ENCODE data around the gene AGPS. TPM values are rescaled to one million over a fixed set of nuclear protein-coding genes. Genes with fewer than 3 reads are reported as not detected.

Gene AGPS
- total and polyA plus RNA-seq, 9 donors: 18.7 to 32.0 (median 26.9) TPM

- Histone ChIP-seq H3K27me3 (ENCODE audit: control insufficient read depth, insufficient read depth, low read length) (no peaks in the 10 kb centered on the region), H3K4me3 (ENCODE audit: low read length) (peak overlapping the region; percentile 61), H3K27ac (ENCODE audit: low read length) (peak overlapping the region; percentile 98), H3K9me3 (replicated peaks; ENCODE audit: control insufficient read depth, low read depth, low read length) (no peaks in the 10 kb centered on the region), H3K36me3 (ENCODE audit: control insufficient read depth, insufficient read depth, low read length) (no peaks in the 10 kb centered on the region), H3K4me1 (ENCODE audit: control insufficient read depth, insufficient read depth, low read length) (peaks cover 4% of the 10 kb centered on the region)
- WGBS (ENCODE audit: insufficient coverage): 1% methylated on average over 55 of the region's 64 CpGs
- peak; percentile 96 for DNase-seq
Observed at GRCh38 chr2:177552422-177553175, 160.0 kb downstream of the AGPS start.

- Histone ChIP-seq H3K4me1 (ENCODE audit: control insufficient read depth, insufficient read depth, low read length) (peaks cover 4% of the 10 kb centered on the region), H3K27ac (ENCODE audit: low read length) (peak overlapping the region; percentile 98), H3K36me3 (ENCODE audit: control insufficient read depth, insufficient read depth, low read length) (no peaks in the 10 kb centered on the region), H3K27me3 (ENCODE audit: control insufficient read depth, insufficient read depth, low read length) (no peaks in the 10 kb centered on the region), H3K9me3 (replicated peaks; ENCODE audit: control insufficient read depth, low read depth, low read length) (no peaks in the 10 kb centered on the region), H3K4me3 (ENCODE audit: low read length) (peak overlapping the region; percentile 61)
- 2% methylated on average over 11 of the region's 17 CpGs for WGBS (ENCODE audit: insufficient coverage)
- DNase-seq: peak; percentile 83
Observed at GRCh38 chr2:177553176-177553884, 160.8 kb downstream of the AGPS start.

GRCh38 chr2:177554365-177554764 is 161.8 kb downstream of the AGPS start:
- Histone ChIP-seq H3K27me3 (ENCODE audit: control insufficient read depth, insufficient read depth, low read length) (no peaks in the 10 kb centered on the region), H3K4me3 (ENCODE audit: low read length) (no peak overlapping the region)

GRCh38 chr2:177556153-177556552 is 163.6 kb downstream of the AGPS start:
- Histone ChIP-seq H3K27me3 (ENCODE audit: control insufficient read depth, insufficient read depth, low read length) (no peaks in the 10 kb centered on the region), H3K9me3 (replicated peaks; ENCODE audit: control insufficient read depth, low read depth, low read length) (no peaks in the 10 kb centered on the region), H3K27ac (ENCODE audit: low read length) (no peak overlapping the region), H3K4me1 (ENCODE audit: control insufficient read depth, insufficient read depth, low read length) (peaks cover 4% of the 10 kb centered on the region), H3K4me3 (ENCODE audit: low read length) (no peak overlapping the region), H3K36me3 (ENCODE audit: control insufficient read depth, insufficient read depth, low read length) (no peaks in the 10 kb centered on the region)
- 36% methylated on average over 2 of the region's 2 CpGs for WGBS (ENCODE audit: insufficient coverage)
- DNase-seq: peak; percentile 84

More at GRCh38 chr2:177554365-177554764, 161.8 kb downstream of the AGPS start:
- Histone ChIP-seq H3K9me3 (replicated peaks; ENCODE audit: control insufficient read depth, low read depth, low read length) (no peaks in the 10 kb centered on the region), H3K4me1 (ENCODE audit: control insufficient read depth, insufficient read depth, low read length) (peaks cover 4% of the 10 kb centered on the region), H3K27ac (ENCODE audit: low read length) (no peak overlapping the region), H3K36me3 (ENCODE audit: control insufficient read depth, insufficient read depth, low read length) (no peaks in the 10 kb centered on the region)
- no peak for DNase-seq

- no peaks in the 10 kb centered on the region for H3K9me3 ChIP-seq (replicated peaks; ENCODE audit: control insufficient read depth, low read depth, low read length)
- no peaks in the 10 kb centered on the region for H3K4me1 ChIP-seq (ENCODE audit: control insufficient read depth, insufficient read depth, low read length)
- no peaks in the 10 kb centered on the region for H3K27me3 ChIP-seq (ENCODE audit: control insufficient read depth, insufficient read depth, low read length)
- no peaks in the 10 kb centered on the region for H3K36me3 ChIP-seq (ENCODE audit: control insufficient read depth, insufficient read depth, low read length)
- no peak overlapping the region for H3K4me3 ChIP-seq (ENCODE audit: low read length)
- no peak for DNase-seq
- no peak overlapping the region for H3K27ac ChIP-seq (ENCODE audit: low read length)
- WGBS (ENCODE audit: insufficient coverage): 100% methylated on average over 1 of the region's 1 CpG
Observed at GRCh38 chr2:177557794-177558193, 165.2 kb downstream of the AGPS start.

GRCh38 chr2:177559638-177560037 is 167.1 kb downstream of the AGPS start:
- Histone ChIP-seq H3K4me3 (ENCODE audit: low read length) (no peak overlapping the region), H3K36me3 (ENCODE audit: control insufficient read depth, insufficient read depth, low read length) (no peaks in the 10 kb centered on the region), H3K27ac (ENCODE audit: low read length) (no peak overlapping the region), H3K4me1 (ENCODE audit: control insufficient read depth, insufficient read depth, low read length) (no peaks in the 10 kb centered on the region), H3K27me3 (ENCODE audit: control insufficient read depth, insufficient read depth, low read length) (no peaks in the 10 kb centered on the region), H3K9me3 (replicated peaks; ENCODE audit: control insufficient read depth, low read depth, low read length) (no peaks in the 10 kb centered on the region)
- DNase-seq: no peak
- WGBS (ENCODE audit: insufficient coverage): 100% methylated on average over 1 of the region's 2 CpGs

- DNase-seq: no peak
- H3K4me3 ChIP-seq (ENCODE audit: low read length): no peak overlapping the region
- WGBS (ENCODE audit: insufficient coverage): no CpG with 5 or more reads among the region's 1 CpG
- no peaks in the 10 kb centered on the region for H3K27me3 ChIP-seq (ENCODE audit: control insufficient read depth, insufficient read depth, low read length)
- peaks cover 2% of the 10 kb centered on the region for H3K4me1 ChIP-seq (ENCODE audit: control insufficient read depth, insufficient read depth, low read length)
- H3K9me3 ChIP-seq (replicated peaks; ENCODE audit: control insufficient read depth, low read depth, low read length): no peaks in the 10 kb centered on the region
- H3K36me3 ChIP-seq (ENCODE audit: control insufficient read depth, insufficient read depth, low read length): no peaks in the 10 kb centered on the region
- no peak overlapping the region for H3K27ac ChIP-seq (ENCODE audit: low read length)
Observed at GRCh38 chr2:177568390-177568789, 175.8 kb downstream of the AGPS start.

GRCh38 chr2:177568893-177569292 is 176.3 kb downstream of the AGPS start:
- WGBS (ENCODE audit: insufficient coverage): no CpG with 5 or more reads among the region's 5 CpGs
- H3K27me3 ChIP-seq (ENCODE audit: control insufficient read depth, insufficient read depth, low read length): no peaks in the 10 kb centered on the region
- no peaks in the 10 kb centered on the region for H3K36me3 ChIP-seq (ENCODE audit: control insufficient read depth, insufficient read depth, low read length)
- no peak overlapping the region for H3K4me3 ChIP-seq (ENCODE audit: low read length)
- DNase-seq: no peak
- no peak overlapping the region for H3K27ac ChIP-seq (ENCODE audit: low read length)
- no peaks in the 10 kb centered on the region for H3K9me3 ChIP-seq (replicated peaks; ENCODE audit: control insufficient read depth, low read depth, low read length)
- peaks cover 2% of the 10 kb centered on the region for H3K4me1 ChIP-seq (ENCODE audit: control insufficient read depth, insufficient read depth, low read length)

GRCh38 chr2:177572236-177572671 is 179.7 kb downstream of the AGPS start:
- 60% methylated on average over 1 of the region's 2 CpGs for WGBS (ENCODE audit: insufficient coverage)
- H3K4me3 ChIP-seq (ENCODE audit: low read length): no peak overlapping the region
- H3K4me1 ChIP-seq (ENCODE audit: control insufficient read depth, insufficient read depth, low read length): peaks cover 2% of the 10 kb centered on the region
- H3K27me3 ChIP-seq (ENCODE audit: control insufficient read depth, insufficient read depth, low read length): no peaks in the 10 kb centered on the region
- H3K9me3 ChIP-seq (replicated peaks; ENCODE audit: control insufficient read depth, low read depth, low read length): no peaks in the 10 kb centered on the region
- H3K27ac ChIP-seq (ENCODE audit: low read length): no peak overlapping the region
- DNase-seq: no peak
- no peaks in the 10 kb centered on the region for H3K36me3 ChIP-seq (ENCODE audit: control insufficient read depth, insufficient read depth, low read length)

GRCh38 chr2:177573120-177573519 is 180.5 kb downstream of the AGPS start:
- Histone ChIP-seq H3K4me1 (ENCODE audit: control insufficient read depth, insufficient read depth, low read length) (peaks cover 2% of the 10 kb centered on the region), H3K27me3 (ENCODE audit: control insufficient read depth, insufficient read depth, low read length) (no peaks in the 10 kb centered on the region), H3K4me3 (ENCODE audit: low read length) (no peak overlapping the region), H3K36me3 (ENCODE audit: control insufficient read depth, insufficient read depth, low read length) (no peaks in the 10 kb centered on the region), H3K27ac (ENCODE audit: low read length) (no peak overlapping the region), H3K9me3 (replicated peaks; ENCODE audit: control insufficient read depth, low read depth, low read length) (no peaks in the 10 kb centered on the region)
- WGBS (ENCODE audit: insufficient coverage): 73% methylated on average over 2 of the region's 3 CpGs
- no peak for DNase-seq
